Nephron progenitor cell (in vitro differentiated cells): ENCODE data around the gene FXYD7.

Experiments
- DNase-seq: peaks from one replicate; pipeline ENCODE4 v3.0.0; 2021
- H3K27ac Mint-ChIP-seq: 2 replicates; pipeline ENCODE4 v1.8.0; 2021; ENCODE audit warnings: mild to moderate bottlenecking, moderate library complexity, mixed read lengths
- H3K27me3 Mint-ChIP-seq: 2 replicates; pipeline ENCODE4 v1.8.0; 2021; ENCODE audit warnings: mild to moderate bottlenecking, low read depth, mixed read lengths; ENCODE audit not compliant: poor library complexity
- H3K36me3 Mint-ChIP-seq: 2 replicates; pipeline ENCODE4 v1.8.0; 2021; ENCODE audit warnings: low read depth, mixed read lengths
- H3K4me1 Mint-ChIP-seq: 2 replicates; pipeline ENCODE4 v1.8.0; 2021; ENCODE audit warnings: mixed read lengths
- H3K4me3 Mint-ChIP-seq: 2 replicates; pipeline ENCODE4 v1.8.0; 2021; ENCODE audit warnings: mild to moderate bottlenecking, moderate library complexity, mixed read lengths
- H3K9me3 Mint-ChIP-seq: 2 replicates; pipeline ENCODE4 v1.8.0; 2021; ENCODE audit warnings: mild to moderate bottlenecking, moderate library complexity, mixed read lengths
- CTCF ChIP-seq: fragments of 200-600 bp; sonication (generic); IDR thresholded peaks from 2 replicates; pipeline ENCODE4 v1.5.0; 2021; ENCODE audit warnings: antibody characterized with exemption

The FXYD7 gene

GRCh38 chr19:35168196-35168595, 25.1 kb downstream of the FXYD7 start:
- TF ChIP-seq CTCF, result no peak
- Mint-ChIP-seq H3K9me3 (peaks cover 35% of the 10 kb centered on the region), H3K27me3 (peaks cover 4% of the 10 kb centered on the region), H3K4me3 (no peak overlapping the region), H3K36me3 (peaks cover 52% of the 10 kb centered on the region), H3K27ac (peak overlapping the region; percentile 79), H3K4me1 (no peaks in the 10 kb centered on the region)
- DNase-seq, result no peak

- Mint-ChIP-seq H3K36me3 (peaks cover 40% of the 10 kb centered on the region), H3K4me1 (no peaks in the 10 kb centered on the region), H3K9me3 (peaks cover 34% of the 10 kb centered on the region), H3K27ac (peak overlapping the region; percentile 8), H3K27me3 (peaks cover 4% of the 10 kb centered on the region), H3K4me3 (no peak overlapping the region)
- no peak for DNase-seq
- TF ChIP-seq CTCF, result no peak
Measured at GRCh38 chr19:35169221-35169995, 26.4 kb downstream of the FXYD7 start.

- TF ChIP-seq CTCF, result no peak
- DNase-seq, result no peak
- peaks cover 28% of the 10 kb centered on the region for H3K9me3 Mint-ChIP-seq
- peaks cover 4% of the 10 kb centered on the region for H3K27me3 Mint-ChIP-seq
- H3K36me3 Mint-ChIP-seq, result peaks cover 29% of the 10 kb centered on the region
- H3K4me1 Mint-ChIP-seq, result peaks cover 8% of the 10 kb centered on the region
- no peak overlapping the region for H3K4me3 Mint-ChIP-seq
- no peak overlapping the region for H3K27ac Mint-ChIP-seq
Measured at GRCh38 chr19:35170359-35171061, 27.5 kb downstream of the FXYD7 start.

GRCh38 chr19:35171730-35172129, 28.7 kb downstream of the FXYD7 start:
- no peak for DNase-seq
- Mint-ChIP-seq H3K9me3 (peaks cover 17% of the 10 kb centered on the region), H3K4me3 (no peak overlapping the region)

GRCh38 chr19:35174226-35174625, 31.2 kb downstream of the FXYD7 start:
- Mint-ChIP-seq H3K27ac (no peak overlapping the region), H3K27me3 (peaks cover 6% of the 10 kb centered on the region), H3K4me3 (no peak overlapping the region), H3K9me3 (peaks cover 33% of the 10 kb centered on the region), H3K36me3 (peaks cover 12% of the 10 kb centered on the region), H3K4me1 (peaks cover 26% of the 10 kb centered on the region)
- no peak for TF ChIP-seq CTCF
- no peak for DNase-seq

More at GRCh38 chr19:35171730-35172129, 28.7 kb downstream of the FXYD7 start:
- Mint-ChIP-seq H3K27me3 (no peaks in the 10 kb centered on the region), H3K36me3 (peaks cover 17% of the 10 kb centered on the region), H3K27ac (no peak overlapping the region), H3K4me1 (peaks cover 19% of the 10 kb centered on the region)
- TF ChIP-seq CTCF, result no peak
